NT2/D1 (cell line): ENCODE results near the gene TIMM17B.

ENCODE experiments used
- DNase-seq: peaks from one replicate; pipeline ENCODE4 v3.0.0-alpha.2; 2011; ENCODE audit warnings: low read depth, low spot score
- H3K27me3 ChIP-seq: 2 replicates; pipeline ENCODE4 v1.6.0; 2011; ENCODE audit warnings: mild to moderate bottlenecking; ENCODE audit not compliant: insufficient read length, insufficient read depth
- H3K36me3 ChIP-seq: 2 replicates; pipeline ENCODE4 v1.6.1; 2011; ENCODE audit warnings: mild to moderate bottlenecking, low read length, mixed read lengths; ENCODE audit not compliant: insufficient read depth, insufficient read length
- H3K4me1 ChIP-seq: 2 replicates; pipeline ENCODE4 v1.5.1; 2011; ENCODE audit not compliant: insufficient read depth, insufficient read length
- H3K4me3 ChIP-seq: 2 replicates; pipeline ENCODE4 v1.5.1; 2011; ENCODE audit warnings: low read depth; ENCODE audit not compliant: insufficient read length
- H3K9ac ChIP-seq: 2 replicates; pipeline ENCODE4 v1.6.0; 2011; ENCODE audit warnings: low read depth; ENCODE audit not compliant: insufficient read length
- H3K9me3 ChIP-seq: 2 replicates; pipeline ENCODE4 v1.5.1; 2011; ENCODE audit warnings: mild to moderate bottlenecking, low read length; ENCODE audit not compliant: insufficient read depth
- SUZ12 ChIP-seq: IDR thresholded peaks from 2 replicates; pipeline ENCODE4 v1.6.1; 2011; ENCODE audit not compliant: insufficient read length, insufficient read depth; ENCODE audit errors: extremely low read depth
- YY1 ChIP-seq: IDR thresholded peaks from 2 replicates; pipeline ENCODE4 v1.6.1; 2011; ENCODE audit not compliant: insufficient read length, insufficient read depth
- ZNF274 ChIP-seq: IDR thresholded peaks from 2 replicates; pipeline ENCODE4 v1.6.1; 2011; ENCODE audit warnings: mild to moderate bottlenecking, low read depth, low read length

TIMM17B gene

DNA sequence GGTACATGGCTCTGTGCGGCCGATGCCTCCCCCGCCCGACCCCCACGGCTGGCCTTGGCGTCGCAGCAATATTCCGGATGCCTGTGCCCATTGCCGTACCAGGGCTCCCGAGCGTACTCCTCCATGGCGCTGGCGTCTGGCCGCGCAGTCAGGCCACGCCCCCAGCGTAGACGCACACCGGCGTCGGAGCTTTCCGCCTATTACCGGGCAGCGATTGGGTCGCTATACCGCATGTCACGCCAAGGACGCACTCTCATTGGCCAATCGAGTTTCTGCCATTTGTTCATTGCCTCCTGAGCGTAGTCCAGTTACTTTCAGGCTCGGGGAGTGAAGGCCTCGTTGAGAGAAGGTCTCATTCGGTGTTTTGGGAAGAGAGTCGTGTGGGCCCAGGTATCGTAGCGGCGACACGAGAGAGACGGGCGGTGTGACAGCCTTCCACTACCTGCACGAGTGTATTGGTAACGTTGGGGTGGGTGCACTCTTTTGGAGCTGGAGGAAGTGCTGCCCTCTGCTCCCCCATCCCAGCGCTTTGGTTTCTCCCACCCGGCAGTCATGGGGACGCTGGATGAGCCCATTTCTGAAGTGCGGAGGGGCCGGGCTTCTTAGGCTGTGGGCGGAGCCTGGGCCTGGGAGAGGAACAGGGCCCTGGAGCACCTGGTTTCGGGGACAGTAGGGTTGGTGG, at the start of gene TIMM17B, which contains the start of gene PQBP1:
TIMM17B (minus strand) TSS at position 144 of the 682 bp plus-strand sequence; CDS start at position 125, 19 bp downstream.
PQBP1 (plus strand) TSS at position 306 of the 682 bp plus-strand sequence. CDS start 580 bp downstream, outside the sequence.
- H3K36me3 ChIP-seq: peaks cover 66% of the 10 kb centered on the region
- H3K4me3 ChIP-seq: peak within 1 kb of the TSS; percentile 89
- no peaks in the 10 kb centered on the region for H3K27me3 ChIP-seq
- H3K9me3 ChIP-seq: no peaks in the 10 kb centered on the region
- H3K9ac ChIP-seq: peak within 1 kb of the TSS; percentile 95
- H3K4me1 ChIP-seq: peaks cover 2% of the 10 kb centered on the region
- TF ChIP-seq SUZ12 (no peak), ZNF274 (no peak), YY1 (peak; percentile 45)
- DNase-seq: peak; percentile 92

DNA sequence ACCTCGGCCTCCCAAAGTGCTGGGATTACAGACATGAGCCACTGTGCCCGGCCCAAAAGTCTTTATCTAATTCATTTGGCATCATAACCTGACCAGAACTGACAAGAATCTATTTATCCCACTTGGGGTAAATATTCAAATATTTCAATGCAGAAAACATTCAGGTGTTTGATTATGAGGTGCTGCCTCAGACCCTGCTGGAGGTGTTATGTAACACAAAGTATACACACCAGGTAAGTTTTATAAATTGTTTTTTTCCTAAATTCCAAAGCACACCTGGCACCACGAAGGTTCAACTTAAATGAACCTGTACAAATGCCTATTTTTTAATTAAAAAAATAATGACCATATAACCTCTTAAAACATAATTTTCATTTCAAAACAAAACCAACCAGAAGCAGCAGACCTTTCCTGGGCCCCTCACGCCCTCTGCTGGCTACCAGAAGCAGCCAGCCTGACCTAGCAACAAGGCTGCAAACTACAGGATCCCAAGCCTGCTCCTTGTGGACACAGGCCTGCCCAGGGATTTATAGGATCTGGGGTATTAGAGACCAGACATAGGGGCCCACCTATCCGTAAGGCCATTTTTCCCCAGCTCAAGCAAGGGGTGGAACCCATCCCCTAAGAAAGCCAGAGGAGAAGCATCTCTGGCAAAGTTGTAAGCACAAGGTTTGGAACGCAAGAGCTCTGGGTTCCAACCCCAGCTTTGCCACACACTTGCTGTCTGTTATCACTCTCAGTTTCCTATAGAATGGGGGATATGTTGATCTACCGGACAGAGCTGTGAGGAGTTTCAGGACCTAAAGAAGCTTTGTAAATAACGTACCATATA, 48.2 kb upstream of the TIMM17B start:
- no peak overlapping the region for H3K4me3 ChIP-seq
- peaks cover 9% of the 10 kb centered on the region for H3K4me1 ChIP-seq
- TF ChIP-seq YY1 (no peak), ZNF274 (no peak), SUZ12 (no peak)
- H3K27me3 ChIP-seq: no peaks in the 10 kb centered on the region
- H3K36me3 ChIP-seq: peaks cover 61% of the 10 kb centered on the region
- no peaks in the 10 kb centered on the region for H3K9me3 ChIP-seq
- no peak overlapping the region for H3K9ac ChIP-seq
- no peak for DNase-seq

DNA sequence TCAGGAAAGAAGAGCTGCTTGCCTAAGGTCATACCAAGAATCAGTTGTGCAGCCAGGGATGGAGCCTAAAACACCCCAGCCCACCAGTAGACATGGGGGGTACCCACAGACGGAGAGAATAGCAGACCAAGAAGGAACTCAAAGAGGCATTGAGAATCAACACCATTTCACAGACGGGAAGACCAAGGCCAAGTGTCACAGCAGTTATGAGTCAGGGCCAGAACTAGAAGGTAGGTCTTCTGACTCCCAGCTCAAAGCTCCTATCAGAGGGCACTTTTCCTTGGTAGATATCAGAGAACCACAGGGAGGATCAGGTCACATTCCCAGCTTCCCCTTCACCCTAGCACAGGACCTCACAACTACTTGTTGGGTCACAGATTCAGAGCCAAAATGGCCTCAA, 45.3 kb upstream of the TIMM17B start:
- no peak for TF ChIP-seq ZNF274
- no peak for TF ChIP-seq YY1
- TF ChIP-seq SUZ12: no peak
- H3K4me1 ChIP-seq: peaks cover 8% of the 10 kb centered on the region
- no peak for DNase-seq
- H3K9ac ChIP-seq: no peak overlapping the region
- peaks cover 71% of the 10 kb centered on the region for H3K36me3 ChIP-seq
- no peaks in the 10 kb centered on the region for H3K27me3 ChIP-seq
- no peak overlapping the region for H3K4me3 ChIP-seq
- no peaks in the 10 kb centered on the region for H3K9me3 ChIP-seq

DNA sequence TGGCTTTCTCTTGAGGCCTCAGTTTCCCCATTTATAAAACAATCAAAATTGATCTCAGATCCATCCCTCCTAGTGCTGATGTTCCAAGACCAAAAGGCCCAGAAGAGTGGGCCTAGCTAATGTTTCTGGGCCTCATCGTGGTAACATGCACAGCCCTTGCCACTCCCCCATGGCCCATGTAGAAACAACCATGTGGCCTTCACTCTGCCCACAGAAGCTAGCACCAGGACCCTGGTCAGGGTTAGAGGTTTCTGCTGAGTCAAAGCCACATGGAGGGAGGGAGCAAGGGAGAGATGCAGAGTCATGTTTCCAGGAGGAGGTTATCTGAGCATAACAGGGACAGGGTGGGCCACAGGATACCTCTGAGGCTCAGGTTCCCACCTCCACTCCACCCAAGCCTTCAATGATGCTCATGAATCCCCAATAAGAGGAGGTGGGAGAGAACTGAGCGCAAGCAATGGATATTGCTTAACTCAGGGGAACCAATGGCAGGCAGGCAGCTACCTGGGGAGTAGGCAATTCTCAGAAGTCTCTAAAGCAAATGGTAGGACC, 42.9 kb upstream of the TIMM17B start:
- Histone ChIP-seq H3K36me3 (peaks cover 66% of the 10 kb centered on the region), H3K27me3 (no peaks in the 10 kb centered on the region), H3K9ac (no peak overlapping the region), H3K4me3 (no peak overlapping the region), H3K4me1 (peaks cover 13% of the 10 kb centered on the region), H3K9me3 (no peaks in the 10 kb centered on the region)
- no peak for DNase-seq
- no peak for TF ChIP-seq YY1
- no peak for TF ChIP-seq SUZ12
- TF ChIP-seq ZNF274: no peak

DNA sequence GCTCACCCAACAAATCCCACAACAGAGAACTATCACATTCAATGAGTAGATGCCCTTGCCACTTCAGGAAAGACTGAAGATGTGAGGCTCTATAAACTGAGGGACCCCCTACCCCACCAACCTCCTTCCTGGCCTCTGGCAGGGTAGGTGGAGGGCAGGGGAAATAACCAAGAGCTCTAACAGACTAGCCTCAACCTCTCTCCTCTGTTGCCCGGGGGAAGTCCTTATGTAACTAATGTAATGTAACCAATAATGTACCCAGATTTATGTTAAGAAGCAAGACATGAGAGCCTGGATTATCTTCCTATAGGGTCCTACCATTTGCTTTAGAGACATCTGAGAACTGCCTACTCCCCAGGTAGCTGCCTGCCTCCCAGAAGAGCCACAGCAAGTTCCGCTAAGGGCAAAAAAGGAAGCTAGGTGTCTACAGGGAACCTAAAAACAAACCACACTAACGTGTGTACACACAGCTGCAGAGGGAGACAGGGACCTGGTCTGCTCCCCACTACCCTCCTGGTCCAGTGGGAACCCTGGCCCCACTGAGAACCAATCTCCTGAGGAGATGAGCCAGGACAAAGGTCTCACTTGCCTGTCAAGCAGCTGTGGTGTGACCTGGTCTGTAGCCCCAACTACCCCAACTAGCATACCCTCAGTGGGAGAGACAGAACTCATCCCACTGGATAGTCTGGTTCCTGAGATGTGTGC, 42.1 kb upstream of the TIMM17B start:
- Histone ChIP-seq H3K9ac (no peak overlapping the region), H3K4me3 (no peak overlapping the region), H3K4me1 (peaks cover 13% of the 10 kb centered on the region)

DNA sequence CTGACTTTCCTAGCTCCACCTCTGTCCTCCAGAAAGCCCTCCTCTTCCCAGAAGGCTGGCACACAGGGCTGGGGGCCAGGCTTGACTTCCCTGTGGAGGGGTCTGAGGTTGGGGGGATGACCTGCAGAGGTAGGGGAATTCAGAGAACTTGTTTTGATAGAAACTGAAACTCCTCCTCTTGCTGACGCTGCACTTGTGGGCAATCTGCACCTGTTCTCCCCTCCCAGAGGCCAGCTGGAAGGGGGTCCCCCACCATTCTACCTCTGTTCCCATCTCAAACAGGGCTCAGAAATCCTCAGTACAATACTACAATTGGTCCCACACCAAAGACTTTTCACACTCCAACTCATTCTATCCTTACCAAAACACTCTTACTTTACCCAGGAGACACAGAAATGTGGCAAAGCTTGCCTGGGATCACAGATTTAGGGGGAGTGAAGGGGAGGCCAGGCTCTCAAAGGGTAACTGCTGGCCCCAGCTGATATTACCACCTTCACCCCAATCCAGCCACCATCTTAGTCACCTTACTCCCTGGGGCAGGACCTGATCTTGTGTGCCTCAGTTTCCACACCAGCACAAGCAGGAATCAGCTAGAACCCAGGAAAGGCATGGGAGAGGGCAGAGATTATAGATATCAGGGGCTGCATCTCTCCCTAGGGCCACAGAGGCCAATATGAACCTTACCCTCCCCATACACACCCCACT, 41.3 kb upstream of the TIMM17B start:
- Histone ChIP-seq H3K9ac (no peak overlapping the region), H3K27me3 (no peaks in the 10 kb centered on the region), H3K36me3 (peaks cover 71% of the 10 kb centered on the region), H3K9me3 (no peaks in the 10 kb centered on the region), H3K4me3 (no peak overlapping the region), H3K4me1 (peaks cover 13% of the 10 kb centered on the region)
- no peak for TF ChIP-seq YY1
- no peak for TF ChIP-seq SUZ12
- TF ChIP-seq ZNF274: no peak
- no peak for DNase-seq

More for the DNA sequence above, 42.1 kb upstream of the TIMM17B start:
- peaks cover 71% of the 10 kb centered on the region for H3K36me3 ChIP-seq
- no peak for DNase-seq
- H3K9me3 ChIP-seq: no peaks in the 10 kb centered on the region
- H3K27me3 ChIP-seq: no peaks in the 10 kb centered on the region
- TF ChIP-seq SUZ12 (no peak), ZNF274 (no peak), YY1 (no peak)
